Measurements from ENCODE around the gene RASL11A. TPM values are rescaled to one million over a fixed set of nuclear protein-coding genes. Genes with fewer than 3 reads are reported as not detected.

The RASL11A gene
- total RNA-seq, 1 experiment from 2014 or later = 2.7 TPM

GRCh38 chr13:27304611-27305010 lies 34.0 kb downstream of the RASL11A start:
- Histone ChIP-seq H2BK5ac (ENCODE audit: insufficient read length, low read length) (no peak overlapping the region), H3K14ac (ENCODE audit: insufficient read depth, low read length) (no peak overlapping the region)
- WGBS (ENCODE audit: extremely low coverage, insufficient read length, low lambda C conversion rate) = no CpG with 5 or more reads among the region's 2 CpGs

More at GRCh38 chr13:27304611-27305010, 34.0 kb downstream of the RASL11A start:
- H4K91ac ChIP-seq (ENCODE audit: insufficient read length, low read depth, low read length) = no peak overlapping the region
- no peak overlapping the region for H3T11ph ChIP-seq (ENCODE audit: low read length)
- H3K27me3 Mint-ChIP-seq (ENCODE audit: low read depth) = no peaks in the 10 kb centered on the region
- no peak for DNase-seq
- H3K56ac ChIP-seq (ENCODE audit: insufficient read length, low read depth, low read length) = no peak overlapping the region
- H2AFZ ChIP-seq (ENCODE audit: low read length) = no peak overlapping the region
- H2BK20ac ChIP-seq (ENCODE audit: low read depth, low read length, poor library complexity, severe bottlenecking) = no peak overlapping the region
- H4K20me1 ChIP-seq (ENCODE audit: control insufficient read depth, insufficient read depth, insufficient read length) = no peaks in the 10 kb centered on the region
- no peak overlapping the region for H2AK5ac ChIP-seq (ENCODE audit: insufficient read length, low read length)
- H3K79me1 ChIP-seq (ENCODE audit: insufficient read depth, low read depth, low read length, poor library complexity, severe bottlenecking) = no peaks in the 10 kb centered on the region
- no peaks in the 10 kb centered on the region; a peak in 1 of 7 replicates for H3K36me3 Mint-ChIP-seq (ENCODE audit: insufficient read depth in 1 of 3, low read depth in 3 of 3)
- no peak overlapping the region for H2BK15ac ChIP-seq (ENCODE audit: low read depth, low read length)
- no peak overlapping the region for H4K8ac ChIP-seq (replicated peaks; ENCODE audit: insufficient read length, low read depth, low read length)
- no peak for TF ChIP-seq CTCF (conservative IDR thresholded peaks at IDR 0.05)
- H4K5ac ChIP-seq (ENCODE audit: insufficient read length, low read depth, low read length) = no peak overlapping the region
- no peaks in the 10 kb centered on the region for H3K4me1 ChIP-seq (ENCODE audit: insufficient read depth, low read length)
- H2BK120ac ChIP-seq (ENCODE audit: low read depth, low read length, poor library complexity, severe bottlenecking) = no peak overlapping the region
- no peak overlapping the region for H3K4ac ChIP-seq (ENCODE audit: low read depth, low read length)
- no peaks in the 10 kb centered on the region for H3K79me2 ChIP-seq (ENCODE audit: insufficient read depth, low read length)
- H2BK12ac ChIP-seq (ENCODE audit: insufficient read length, low read depth, low read length) = no peak overlapping the region
- no peaks in the 10 kb centered on the region for H3K23me2 ChIP-seq (ENCODE audit: insufficient read length, low read depth, low read length, poor library complexity, severe bottlenecking)
- no peak overlapping the region for H3K4me2 ChIP-seq (ENCODE audit: insufficient read depth, insufficient read length, low read length)
- no peaks in the 10 kb centered on the region for H3K4me1 Mint-ChIP-seq
- H3K27me3 ChIP-seq (ENCODE audit: insufficient read depth, low read length) = no peaks in the 10 kb centered on the region
- H3K9me3 ChIP-seq (ENCODE audit: control insufficient read depth, low read depth, low read length) = no peaks in the 10 kb centered on the region
- H3K9me3 Mint-ChIP-seq = peaks cover 0 to 6% of the 10 kb centered on the region in 2 experiments; a peak in 2 of 5 replicates
- no peak overlapping the region for H3K4me3 Mint-ChIP-seq
- no peak overlapping the region for H3K9ac ChIP-seq (ENCODE audit: extremely low read depth, insufficient read length, low read length)
- no peak overlapping the region for H3K23ac ChIP-seq (ENCODE audit: insufficient read length, low read depth, low read length)
- H3K27ac Mint-ChIP-seq = no peak overlapping the region
- H3K27ac ChIP-seq (ENCODE audit: insufficient read length, low read depth, low read length) = no peak overlapping the region
- H3K18ac ChIP-seq (ENCODE audit: insufficient read length, low read depth, low read length) = no peak overlapping the region

Measured in H9 (cell line).